HG02798 (cell line): ENCODE measurements around the gene RPL26.

Source experiments
- ATAC-seq: cut with Tn5 transposase; IDR thresholded peaks from one replicate; pipeline ENCODE4 v1.9.1; 2021; ENCODE audit warnings: mild to moderate bottlenecking; ENCODE audit not compliant: unreplicated experiment, poor library complexity

The RPL26 gene

GRCh38 chr17:8383143-8383822, at the start of gene RPL26:
TSS of gene RPL26 (minus strand) at chr17:8383193. CDS start at chr17:8382310, 883 bp downstream.
- ATAC-seq: peak; percentile 90

DNA sequence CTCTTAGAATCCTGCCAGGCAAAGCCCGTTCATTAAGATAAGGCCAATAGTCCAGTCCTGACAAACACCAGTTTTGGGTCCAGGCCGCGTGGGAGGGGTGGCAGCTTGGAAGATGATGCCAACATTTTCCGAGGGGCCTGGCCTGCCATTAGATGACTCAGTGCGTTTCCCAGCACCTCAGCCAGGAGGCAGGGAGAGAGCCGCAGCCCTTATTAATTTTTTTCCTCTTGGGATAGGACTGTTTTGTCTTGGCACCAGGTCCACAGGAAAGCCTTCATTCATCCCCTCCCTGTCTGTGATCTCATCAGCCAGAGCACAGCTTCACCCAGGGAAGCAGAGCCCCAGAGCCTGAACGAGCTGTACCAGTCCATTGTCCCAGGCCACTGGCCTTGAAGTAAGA, 48.0 kb upstream of the RPL26 start:
- ATAC-seq: no peak

DNA sequence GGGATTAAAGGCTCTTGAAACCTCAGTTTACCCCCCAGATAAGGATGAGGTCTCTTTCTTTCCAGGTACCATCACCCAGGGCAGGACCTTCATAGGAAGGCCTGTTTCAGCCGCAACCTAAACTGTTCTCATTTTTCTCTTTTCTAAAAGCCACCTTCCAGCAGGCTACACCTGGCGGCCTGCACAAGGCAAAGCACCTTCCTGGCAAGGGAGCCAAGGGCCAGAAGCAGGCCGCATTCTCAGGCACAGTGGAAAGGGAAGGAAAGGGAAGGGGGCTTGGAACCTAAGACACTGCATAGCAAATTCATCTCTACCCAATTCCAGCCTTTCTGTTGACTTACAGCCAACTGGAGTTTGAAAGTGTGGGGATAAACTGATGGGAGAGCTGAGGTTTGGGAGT, 43.8 kb upstream of the RPL26 start:
- ATAC-seq: no peak

- no peak for ATAC-seq
These were observed 43.2 kb upstream of the RPL26 start for GRCh38 chr17:8426094-8426720.

GRCh38 chr17:8421571-8421970, 38.6 kb upstream of the RPL26 start:
- ATAC-seq: no peak

- ATAC-seq: no peak
These were observed 37.3 kb upstream of the RPL26 start for GRCh38 chr17:8420041-8420934.

- ATAC-seq: no peak
These were observed 36.3 kb upstream of the RPL26 start for GRCh38 chr17:8419305-8419704.

- ATAC-seq: no peak
These were observed 35.5 kb upstream of the RPL26 start for GRCh38 chr17:8418471-8418870.

DNA sequence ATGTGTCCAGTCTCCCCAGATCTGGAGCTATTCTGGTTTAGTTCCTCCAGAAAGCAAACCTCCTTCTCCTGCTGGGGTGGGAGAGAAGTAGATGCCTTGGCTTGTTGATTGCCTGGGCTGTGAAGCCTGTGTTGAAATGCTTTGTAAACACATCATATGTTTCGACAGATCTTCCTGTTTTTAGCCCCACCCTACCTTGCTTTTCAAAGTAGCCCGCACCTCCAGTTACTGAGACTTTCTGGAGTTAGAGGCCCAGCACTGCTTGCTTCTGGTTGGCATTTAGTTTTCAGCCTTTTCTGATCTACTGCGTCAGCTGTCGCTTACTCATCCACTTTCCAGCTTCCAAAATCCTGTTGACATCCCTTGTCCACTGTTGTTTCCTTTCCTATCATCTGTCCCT, 34.8 kb upstream of the RPL26 start:
- ATAC-seq: no peak

GRCh38 chr17:8413938-8414337, 30.9 kb upstream of the RPL26 start:
- ATAC-seq: no peak

DNA sequence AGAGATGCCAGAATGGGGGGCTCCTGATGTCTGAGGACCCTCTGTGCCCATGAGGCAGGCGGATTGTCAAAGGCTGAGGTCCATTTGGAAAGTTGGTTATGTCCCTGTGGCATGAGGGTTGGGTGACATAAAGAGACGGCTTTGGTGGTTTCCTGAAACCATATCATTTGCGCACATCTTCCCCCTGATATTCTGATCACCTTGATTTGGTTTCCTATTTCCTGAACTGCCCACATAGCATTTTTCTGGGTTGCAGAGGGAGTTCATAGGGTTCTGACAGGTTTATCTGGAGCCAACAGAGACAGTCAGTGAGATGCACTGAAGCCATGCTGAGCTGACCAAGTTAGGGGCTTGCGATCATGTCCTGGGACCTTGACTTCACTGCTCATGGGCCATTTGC, 30.3 kb upstream of the RPL26 start:
- ATAC-seq: no peak

- no peak for ATAC-seq
These were observed 29.1 kb upstream of the RPL26 start for GRCh38 chr17:8412089-8412488.

- ATAC-seq: no peak
These were observed 27.9 kb upstream of the RPL26 start for GRCh38 chr17:8410883-8411238.

DNA sequence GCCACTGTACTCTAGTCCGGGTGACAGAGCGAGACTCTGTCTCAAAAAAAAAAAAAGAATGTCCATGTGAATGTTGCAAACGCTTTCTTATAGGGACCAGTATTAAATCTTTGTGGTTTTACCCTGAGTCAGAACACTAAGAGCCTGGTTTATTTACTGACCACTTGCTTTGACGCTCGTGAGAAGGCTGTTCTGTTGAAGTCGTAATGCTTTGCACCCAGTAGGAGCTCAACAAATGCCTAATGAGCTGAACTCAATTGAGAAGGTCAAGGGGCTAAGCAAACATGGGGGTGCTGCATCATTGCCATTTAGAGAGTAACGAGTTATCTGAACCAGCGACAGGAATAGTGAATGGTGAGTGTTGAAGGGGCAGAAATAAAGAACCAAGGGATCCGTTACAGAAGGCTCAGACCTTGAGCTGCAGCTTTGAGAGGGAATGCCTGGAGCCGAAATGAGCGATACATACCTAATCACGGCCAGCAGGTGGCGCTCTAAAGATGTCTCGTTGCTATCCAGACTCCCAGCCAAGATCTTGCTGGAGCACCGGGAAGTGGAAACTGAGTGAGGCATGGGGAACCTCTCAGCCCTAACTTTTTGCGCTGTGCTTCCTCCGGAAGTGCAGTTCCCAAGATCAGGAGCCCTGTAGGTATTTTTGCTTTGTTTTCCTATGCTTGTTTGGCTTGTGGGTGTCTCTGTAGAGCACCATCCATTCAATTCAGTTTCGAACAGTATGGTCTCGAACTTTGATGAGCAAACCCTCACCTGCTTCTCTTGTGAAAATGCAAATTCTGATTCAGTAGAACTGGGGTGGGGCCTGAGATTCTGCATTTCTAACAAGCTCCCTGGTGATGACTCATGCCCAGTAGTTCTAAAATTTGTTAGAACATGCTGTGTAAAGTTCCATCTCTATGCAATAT, 27.2 kb upstream of the RPL26 start:
- ATAC-seq: peak; percentile 56

- ATAC-seq: no peak
These were observed 25.4 kb upstream of the RPL26 start for GRCh38 chr17:8408371-8408770.

DNA sequence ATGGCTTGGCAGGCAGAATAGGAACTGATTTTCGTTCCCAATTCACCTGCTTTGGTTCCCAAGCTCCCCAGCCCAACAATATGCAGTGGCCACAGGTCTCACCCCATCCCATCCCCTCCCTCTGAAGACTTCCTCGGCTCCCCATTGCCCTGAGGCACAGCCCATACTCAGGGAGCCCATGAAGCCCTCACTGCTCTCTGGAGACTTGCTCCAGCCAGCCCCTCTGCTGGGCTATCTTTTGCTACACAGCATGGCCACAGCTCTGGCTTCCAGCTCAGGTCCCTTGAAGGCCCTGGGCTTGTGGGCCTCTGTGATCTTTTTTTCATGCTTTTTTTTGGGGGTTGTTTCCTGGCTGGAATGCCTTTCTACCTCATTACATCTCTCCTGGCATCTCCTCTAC, 23.2 kb upstream of the RPL26 start:
- no peak for ATAC-seq

GRCh38 chr17:8405499-8406016, 22.6 kb upstream of the RPL26 start:
- no peak for ATAC-seq

DNA sequence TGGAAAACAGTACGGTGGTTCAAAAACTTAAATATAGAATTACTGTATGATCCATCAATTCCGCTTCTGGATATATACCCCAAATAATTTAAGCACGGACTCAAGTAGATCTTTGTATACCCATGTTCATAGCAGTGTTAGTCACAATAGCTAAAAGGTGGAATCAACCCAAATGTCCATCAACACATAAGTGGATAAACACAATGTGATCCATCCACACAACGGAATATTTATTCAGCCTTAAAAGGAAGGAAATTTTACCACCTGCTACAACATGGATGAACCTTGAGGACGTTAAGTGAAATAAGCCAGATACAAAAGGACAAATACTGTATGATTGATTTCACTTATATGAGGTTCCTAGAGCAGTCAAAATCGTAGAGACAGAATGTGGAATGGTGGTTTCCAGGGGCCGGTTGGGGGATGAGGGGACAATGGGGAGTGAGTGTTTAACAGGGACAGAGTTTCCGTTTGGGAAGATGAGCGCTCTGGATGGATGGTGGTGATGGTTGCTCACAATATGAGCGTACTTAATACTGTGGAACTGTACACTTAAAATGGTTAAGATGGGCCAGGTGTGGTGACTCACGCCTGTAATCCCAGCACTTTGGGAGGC, 20.0 kb upstream of the RPL26 start:
- ATAC-seq: no peak

DNA sequence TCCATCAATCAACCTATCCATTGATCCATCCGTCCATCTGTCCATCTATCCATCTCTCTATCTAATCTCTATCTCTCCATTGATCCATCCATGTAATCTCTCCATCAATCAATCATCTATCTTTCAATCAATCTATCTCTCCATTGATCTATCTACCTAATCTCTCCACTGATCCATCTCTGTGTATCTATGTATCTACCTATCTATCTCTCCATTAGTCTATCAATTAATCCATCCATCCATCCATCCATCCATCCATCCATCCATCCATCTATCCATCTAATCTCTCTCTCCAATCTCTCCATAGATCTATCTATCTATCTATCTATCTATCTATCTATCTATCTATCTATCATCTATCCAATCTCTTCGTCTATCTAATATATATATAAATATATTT, 18.1 kb upstream of the RPL26 start:
- no peak for ATAC-seq

DNA sequence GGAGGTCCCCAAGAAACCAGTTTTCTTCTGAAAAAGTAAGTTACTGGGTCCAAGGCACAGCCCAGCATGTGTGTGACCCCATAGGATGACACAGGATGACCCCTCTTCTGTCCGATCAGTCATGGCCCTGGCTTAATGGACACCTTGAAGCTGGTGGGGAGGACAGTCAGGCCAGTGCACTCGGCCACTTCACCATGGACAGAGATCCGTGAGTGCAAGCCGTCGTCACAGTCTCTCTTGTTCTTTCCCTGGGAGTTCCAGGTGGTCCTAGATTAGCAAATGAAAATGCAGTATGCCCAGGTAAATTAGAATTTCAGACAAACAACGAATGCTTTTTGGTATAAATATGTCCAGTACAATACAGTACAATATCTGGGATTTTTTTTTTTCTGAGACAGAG, 16.0 kb upstream of the RPL26 start:
- ATAC-seq: no peak
